SK-N-SH (cell line): Measurements from ENCODE around the gene UBTF.

Experiments used
- CHD2 ChIP-seq: fragments of 150-350 bp; IDR thresholded peaks from 2 replicates; pipeline ENCODE4 v1.6.1; 2018; ENCODE audit warnings: low read length; ENCODE audit not compliant: partially characterized antibody
- EP300 ChIP-seq, 2 experiments: IDR thresholded peaks; 2 replicates each; pipeline versions ENCODE4 v1.4.0 to v1.6.1; 2012; ENCODE audit warnings: borderline replicate concordance in 1 of 2, low read depth in 1 of 2, low read length in 1 of 2
- EZH2phosphoT487 ChIP-seq: fragments of 200-600 bp; sonication (generic); IDR thresholded peaks from 2 replicates; pipeline ENCODE4 v1.6.1; 2017; ENCODE audit warnings: low read depth, mixed run types, mild to moderate bottlenecking, antibody characterized with exemption, moderate library complexity, borderline replicate concordance
- FOXJ3 ChIP-seq: sonication (generic); formaldehyde crosslinking; IDR thresholded peaks from 2 replicates; pipeline ENCODE4 v1.5.1; 2020; ENCODE audit warnings: mild to moderate bottlenecking, missing genetic modification reagents
- JUND ChIP-seq: IDR thresholded peaks from 2 replicates; pipeline ENCODE4 v1.4.0; 2012
- POLR2AphosphoS5 ChIP-seq: IDR thresholded peaks from 2 replicates; pipeline ENCODE4 v1.6.1; 2012; ENCODE audit warnings: low read depth, low read length
- SIN3A ChIP-seq: IDR thresholded peaks from 2 replicates; pipeline ENCODE4 v1.6.1; 2012; ENCODE audit warnings: low read depth, mild to moderate bottlenecking, low read length, moderate library complexity, borderline replicate concordance
- SMC3 ChIP-seq: IDR thresholded peaks from 2 replicates; pipeline ENCODE4 v1.6.1; 2012; ENCODE audit warnings: low read depth, low read length, improper control_type of control experiment
- TAF1 ChIP-seq: IDR thresholded peaks from 2 replicates; pipeline ENCODE4 v1.6.1; 2012; ENCODE audit warnings: low read depth, mild to moderate bottlenecking, low read length, moderate library complexity, borderline replicate concordance
- YY1 ChIP-seq: IDR thresholded peaks from 2 replicates; pipeline ENCODE4 v1.4.0; 2012; ENCODE audit warnings: low read depth, mild to moderate bottlenecking
- TF ChIP-seq, protein P1 (sequence below): fragments of 200-600 bp; sonication (generic); IDR thresholded peaks from 2 replicates; pipeline ENCODE4 v1.6.1; 2017; ENCODE audit warnings: antibody characterized with exemption, mild to moderate bottlenecking, moderate library complexity
- TF ChIP-seq, protein P2 (sequence below): fragments of 150-350 bp; IDR thresholded peaks from 2 replicates; pipeline ENCODE4 v1.6.1; 2016; ENCODE audit warnings: mild to moderate bottlenecking, low read depth, low read length
- TF ChIP-seq, protein P3 (sequence below): IDR thresholded peaks from 2 replicates; pipeline ENCODE4 v1.6.1; 2012; ENCODE audit warnings: mild to moderate bottlenecking, low read depth, low read length, moderate library complexity

DNA sequence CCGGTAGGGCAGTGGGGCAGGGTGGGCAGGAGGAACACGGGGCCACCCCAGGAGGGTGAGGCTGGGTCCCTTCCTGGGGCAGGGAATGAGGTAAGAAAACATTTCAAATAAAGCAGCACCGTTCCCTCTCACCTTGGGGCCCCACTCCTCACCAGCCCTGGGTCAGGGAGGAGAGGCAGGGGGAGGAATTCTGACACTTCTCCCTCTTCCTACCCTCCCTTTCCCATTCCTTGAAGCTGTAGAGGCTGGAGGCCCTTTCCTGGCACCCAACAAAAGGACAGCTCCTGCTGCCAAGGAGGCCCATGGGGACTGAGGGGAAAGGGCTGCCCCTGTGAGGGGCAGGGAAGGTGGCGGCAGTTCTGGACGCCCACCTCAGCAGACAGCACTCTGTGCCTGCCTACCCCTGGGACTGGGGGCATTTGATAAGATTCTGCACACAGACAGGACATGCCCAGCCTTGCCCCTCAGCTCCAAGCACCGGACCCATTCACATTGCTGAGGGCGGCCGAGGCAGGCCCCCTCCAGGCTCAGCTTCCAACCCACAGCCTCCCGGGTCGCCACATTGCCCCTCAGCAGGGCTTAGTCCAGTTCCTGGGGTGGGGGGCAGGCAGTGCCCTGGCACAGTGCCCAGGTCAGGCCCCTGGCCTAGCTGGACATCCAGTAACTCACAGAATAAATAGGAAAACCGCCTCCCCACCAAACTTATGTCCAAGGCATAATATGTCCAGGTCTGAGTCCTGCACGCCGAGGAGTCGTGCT lies 26.0 kb downstream of the UBTF start:
- TF ChIP-seq EZH2phosphoT487, result no peak
- no peak for TF ChIP-seq SMC3
- no peak for TF ChIP-seq YY1
- TF ChIP-seq FOXJ3, result no peak
- TF ChIP-seq, protein P1, sequence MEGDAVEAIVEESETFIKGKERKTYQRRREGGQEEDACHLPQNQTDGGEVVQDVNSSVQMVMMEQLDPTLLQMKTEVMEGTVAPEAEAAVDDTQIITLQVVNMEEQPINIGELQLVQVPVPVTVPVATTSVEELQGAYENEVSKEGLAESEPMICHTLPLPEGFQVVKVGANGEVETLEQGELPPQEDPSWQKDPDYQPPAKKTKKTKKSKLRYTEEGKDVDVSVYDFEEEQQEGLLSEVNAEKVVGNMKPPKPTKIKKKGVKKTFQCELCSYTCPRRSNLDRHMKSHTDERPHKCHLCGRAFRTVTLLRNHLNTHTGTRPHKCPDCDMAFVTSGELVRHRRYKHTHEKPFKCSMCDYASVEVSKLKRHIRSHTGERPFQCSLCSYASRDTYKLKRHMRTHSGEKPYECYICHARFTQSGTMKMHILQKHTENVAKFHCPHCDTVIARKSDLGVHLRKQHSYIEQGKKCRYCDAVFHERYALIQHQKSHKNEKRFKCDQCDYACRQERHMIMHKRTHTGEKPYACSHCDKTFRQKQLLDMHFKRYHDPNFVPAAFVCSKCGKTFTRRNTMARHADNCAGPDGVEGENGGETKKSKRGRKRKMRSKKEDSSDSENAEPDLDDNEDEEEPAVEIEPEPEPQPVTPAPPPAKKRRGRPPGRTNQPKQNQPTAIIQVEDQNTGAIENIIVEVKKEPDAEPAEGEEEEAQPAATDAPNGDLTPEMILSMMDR, result no peak
- no peak for TF ChIP-seq POLR2AphosphoS5
- no peak for TF ChIP-seq CHD2
- no peak for TF ChIP-seq EP300 (IDR thresholded peaks at IDR 0.05; ENCODE audit: borderline replicate concordance in 1 of 2, low read depth in 1 of 2, low read length in 1 of 2)
- no peak for TF ChIP-seq TAF1
- TF ChIP-seq, protein P2, sequence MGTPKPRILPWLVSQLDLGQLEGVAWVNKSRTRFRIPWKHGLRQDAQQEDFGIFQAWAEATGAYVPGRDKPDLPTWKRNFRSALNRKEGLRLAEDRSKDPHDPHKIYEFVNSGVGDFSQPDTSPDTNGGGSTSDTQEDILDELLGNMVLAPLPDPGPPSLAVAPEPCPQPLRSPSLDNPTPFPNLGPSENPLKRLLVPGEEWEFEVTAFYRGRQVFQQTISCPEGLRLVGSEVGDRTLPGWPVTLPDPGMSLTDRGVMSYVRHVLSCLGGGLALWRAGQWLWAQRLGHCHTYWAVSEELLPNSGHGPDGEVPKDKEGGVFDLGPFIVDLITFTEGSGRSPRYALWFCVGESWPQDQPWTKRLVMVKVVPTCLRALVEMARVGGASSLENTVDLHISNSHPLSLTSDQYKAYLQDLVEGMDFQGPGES, result no peak
- TF ChIP-seq, protein P3, sequence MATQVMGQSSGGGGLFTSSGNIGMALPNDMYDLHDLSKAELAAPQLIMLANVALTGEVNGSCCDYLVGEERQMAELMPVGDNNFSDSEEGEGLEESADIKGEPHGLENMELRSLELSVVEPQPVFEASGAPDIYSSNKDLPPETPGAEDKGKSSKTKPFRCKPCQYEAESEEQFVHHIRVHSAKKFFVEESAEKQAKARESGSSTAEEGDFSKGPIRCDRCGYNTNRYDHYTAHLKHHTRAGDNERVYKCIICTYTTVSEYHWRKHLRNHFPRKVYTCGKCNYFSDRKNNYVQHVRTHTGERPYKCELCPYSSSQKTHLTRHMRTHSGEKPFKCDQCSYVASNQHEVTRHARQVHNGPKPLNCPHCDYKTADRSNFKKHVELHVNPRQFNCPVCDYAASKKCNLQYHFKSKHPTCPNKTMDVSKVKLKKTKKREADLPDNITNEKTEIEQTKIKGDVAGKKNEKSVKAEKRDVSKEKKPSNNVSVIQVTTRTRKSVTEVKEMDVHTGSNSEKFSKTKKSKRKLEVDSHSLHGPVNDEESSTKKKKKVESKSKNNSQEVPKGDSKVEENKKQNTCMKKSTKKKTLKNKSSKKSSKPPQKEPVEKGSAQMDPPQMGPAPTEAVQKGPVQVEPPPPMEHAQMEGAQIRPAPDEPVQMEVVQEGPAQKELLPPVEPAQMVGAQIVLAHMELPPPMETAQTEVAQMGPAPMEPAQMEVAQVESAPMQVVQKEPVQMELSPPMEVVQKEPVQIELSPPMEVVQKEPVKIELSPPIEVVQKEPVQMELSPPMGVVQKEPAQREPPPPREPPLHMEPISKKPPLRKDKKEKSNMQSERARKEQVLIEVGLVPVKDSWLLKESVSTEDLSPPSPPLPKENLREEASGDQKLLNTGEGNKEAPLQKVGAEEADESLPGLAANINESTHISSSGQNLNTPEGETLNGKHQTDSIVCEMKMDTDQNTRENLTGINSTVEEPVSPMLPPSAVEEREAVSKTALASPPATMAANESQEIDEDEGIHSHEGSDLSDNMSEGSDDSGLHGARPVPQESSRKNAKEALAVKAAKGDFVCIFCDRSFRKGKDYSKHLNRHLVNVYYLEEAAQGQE, result no peak
- TF ChIP-seq SIN3A, result no peak
- TF ChIP-seq JUND, result no peak
